GM19438 (cell line): ENCODE data around the gene CCDC134.
"Not testable (repeated sequence)": the region's sequence is repeated elsewhere in the genome, so short reads cannot be mapped to it uniquely, and the experiment has no call there.

Source experiments
- ATAC-seq: cut with Tn5 transposase; IDR thresholded peaks from one replicate; pipeline ENCODE4 v1.9.1; 2021; ENCODE audit warnings: low read depth; ENCODE audit not compliant: unreplicated experiment

CCDC134 gene

GRCh38 chr22:41821471-41822316 is 21.2 kb downstream of the CCDC134 start:
- ATAC-seq, result no peak

GRCh38 chr22:41822317-41823057 is 22.0 kb downstream of the CCDC134 start:
- ATAC-seq, result no peak

GRCh38 chr22:41823797-41824196 is 23.3 kb downstream of the CCDC134 start:
- ATAC-seq, result no peak

GRCh38 chr22:41825376-41825775 is 24.9 kb downstream of the CCDC134 start:
- no peak for ATAC-seq

GRCh38 chr22:41826021-41826420 is 25.5 kb downstream of the CCDC134 start:
- no peak for ATAC-seq

GRCh38 chr22:41826430-41827383 is 26.2 kb downstream of the CCDC134 start:
- ATAC-seq, result no peak

- ATAC-seq, result no peak
Measured at GRCh38 chr22:41827671-41828070, 27.2 kb downstream of the CCDC134 start.

GRCh38 chr22:41828516-41828915 is 28.0 kb downstream of the CCDC134 start:
- no peak for ATAC-seq

- ATAC-seq, result no peak
Measured at GRCh38 chr22:41830174-41830573, 29.7 kb downstream of the CCDC134 start.

GRCh38 chr22:41831383-41831782 is 30.9 kb downstream of the CCDC134 start:
- no peak for ATAC-seq

- ATAC-seq, result no peak
Measured at GRCh38 chr22:41831828-41832552, 31.5 kb downstream of the CCDC134 start.

- ATAC-seq, result peak; percentile 80
Measured at GRCh38 chr22:41832553-41833368, 32.3 kb downstream of the CCDC134 start, which contains the start of gene SREBF2. Gene SREBF2, plus strand, starts transcription at chr22:41833105. Its CDS starts 166 bp downstream, at chr22:41833271.

GRCh38 chr22:41833369-41834004 is 33.0 kb downstream of the CCDC134 start:
- peak; percentile 15 for ATAC-seq

GRCh38 chr22:41834005-41834944 is 33.8 kb downstream of the CCDC134 start:
- no peak for ATAC-seq

GRCh38 chr22:41835462-41835861 is 35.0 kb downstream of the CCDC134 start:
- not testable (repeated sequence) for ATAC-seq

GRCh38 chr22:41836551-41836950 is 36.1 kb downstream of the CCDC134 start:
- no peak for ATAC-seq

GRCh38 chr22:41838842-41839618 is 38.6 kb downstream of the CCDC134 start:
- ATAC-seq, result no peak
